HG02885 (cell line): ENCODE data around the gene PARN.

Experiments used
- ATAC-seq: cut with Tn5 transposase; IDR thresholded peaks from one replicate; pipeline ENCODE4 v1.9.1; 2021; ENCODE audit warnings: mild to moderate bottlenecking; ENCODE audit not compliant: unreplicated experiment, poor library complexity

The PARN gene

DNA sequence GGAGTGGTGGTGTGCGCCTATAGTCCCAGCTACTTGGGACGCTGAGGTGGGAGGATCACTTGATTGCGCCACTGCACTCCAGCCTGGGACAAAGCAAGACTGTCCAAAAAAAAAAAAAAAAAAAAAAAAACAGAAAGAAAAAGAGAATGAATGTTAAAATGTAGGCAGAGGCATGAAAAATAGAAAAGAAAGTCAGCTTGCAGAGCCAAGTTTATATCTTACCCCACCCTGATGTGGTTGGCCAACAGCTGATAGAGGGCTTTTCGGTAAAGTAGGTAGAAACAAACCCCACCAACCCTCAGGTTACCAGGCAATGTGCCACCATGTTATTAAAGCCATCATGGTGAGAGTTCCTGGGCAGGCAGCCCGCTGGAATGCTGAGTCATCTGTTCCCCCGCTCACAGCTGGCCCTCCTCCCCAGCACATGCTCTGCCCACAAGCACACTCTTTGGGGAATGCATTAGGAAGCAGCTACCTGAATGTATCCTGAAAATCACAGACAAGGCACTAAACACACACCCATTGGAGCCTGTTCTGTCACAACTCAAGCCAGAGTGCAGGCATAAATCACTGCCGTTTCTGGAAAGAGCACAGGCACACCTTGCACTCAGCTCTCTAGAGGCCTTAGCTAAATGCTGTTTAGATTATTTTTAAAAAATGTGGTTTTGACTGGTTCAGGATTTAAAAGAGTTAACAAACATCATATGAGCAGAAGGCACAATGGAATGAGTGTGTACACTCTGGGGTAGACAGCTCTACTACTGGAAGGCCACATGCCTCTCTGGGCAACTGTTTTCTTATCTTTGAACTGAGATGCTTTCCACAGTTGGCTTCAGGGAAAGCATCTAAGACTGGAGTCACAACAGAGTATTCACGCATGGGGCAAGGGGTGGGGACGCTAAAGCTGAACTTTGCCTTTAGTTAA lies 128.5 kb downstream of the PARN start:
- no peak for ATAC-seq

DNA sequence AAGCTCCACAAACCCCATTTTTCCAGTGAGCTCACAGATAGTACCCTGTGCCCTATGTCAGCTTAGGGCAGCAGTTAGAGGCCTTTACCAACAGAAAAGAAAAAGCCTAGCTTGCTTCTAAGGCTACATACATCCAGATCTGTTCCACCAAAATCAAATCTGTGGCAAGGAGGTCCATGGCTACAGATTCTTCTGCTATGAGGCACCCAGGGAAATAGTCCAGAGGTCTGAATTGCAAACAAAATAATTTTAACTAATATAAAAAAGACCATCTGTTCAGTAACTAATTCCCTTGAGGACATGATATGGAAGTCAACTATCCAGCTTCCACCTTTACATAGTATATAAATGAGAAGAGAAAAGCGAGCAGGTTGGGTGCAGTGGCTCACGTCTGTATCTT lies 129.3 kb downstream of the PARN start:
- ATAC-seq = no peak

DNA sequence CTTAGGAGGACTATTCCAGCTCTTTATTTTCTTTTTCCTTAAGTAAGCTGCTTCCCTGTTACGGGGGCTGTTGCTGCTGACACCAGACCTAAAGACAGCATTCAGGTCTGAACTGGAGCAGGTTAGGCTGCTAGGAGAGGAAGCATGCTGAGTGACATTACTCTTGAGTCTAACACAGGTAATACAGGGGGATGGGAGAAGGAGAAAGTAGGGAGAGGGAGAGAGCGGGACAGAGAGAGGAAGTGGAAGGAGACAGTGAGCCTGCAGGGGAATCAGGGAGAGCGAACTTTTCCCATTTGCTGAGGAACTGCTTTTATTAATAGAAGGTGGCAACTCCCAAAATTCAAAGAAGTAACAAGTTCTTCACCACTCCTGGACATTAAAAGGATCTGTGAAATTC lies 130.9 kb downstream of the PARN start:
- no peak for ATAC-seq

DNA sequence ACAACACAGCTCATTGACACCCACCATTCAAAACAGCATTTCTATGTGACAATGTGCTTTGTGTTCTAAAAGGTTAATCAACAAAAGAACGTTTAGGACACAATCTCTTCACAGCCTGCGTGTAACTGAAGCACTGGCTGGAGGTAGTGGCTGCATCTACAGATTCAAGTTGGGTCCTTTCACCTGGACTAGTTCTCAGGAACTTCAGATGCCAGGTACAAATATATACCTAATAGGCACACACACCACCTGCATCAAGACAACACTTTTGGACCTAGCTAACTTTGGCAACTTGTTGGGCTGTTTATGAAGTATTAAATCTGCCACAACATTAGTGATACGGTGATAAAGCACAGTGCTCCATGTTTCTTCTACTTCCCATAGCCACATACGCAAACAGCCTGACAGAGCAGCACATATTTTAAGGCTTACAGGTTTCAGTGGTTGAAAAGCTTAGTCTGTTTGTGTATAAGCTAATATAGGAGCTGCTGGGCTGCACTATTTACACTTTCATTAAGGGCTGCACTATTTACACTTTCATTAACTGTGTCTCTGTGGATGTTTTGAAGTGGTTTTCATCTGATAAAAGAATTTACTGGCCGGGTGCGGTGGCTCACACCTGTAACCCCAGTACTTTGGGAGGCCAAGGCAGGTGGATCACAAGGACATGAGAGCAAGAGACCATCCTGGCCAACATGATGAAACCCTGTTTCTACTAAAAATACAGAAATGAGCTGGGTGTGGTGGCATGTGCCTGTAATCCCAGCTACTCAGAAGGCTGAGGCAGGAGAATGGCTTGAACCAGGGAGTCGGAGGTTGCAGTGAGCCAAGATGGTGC lies 132.6 kb downstream of the PARN start:
- no peak for ATAC-seq

DNA sequence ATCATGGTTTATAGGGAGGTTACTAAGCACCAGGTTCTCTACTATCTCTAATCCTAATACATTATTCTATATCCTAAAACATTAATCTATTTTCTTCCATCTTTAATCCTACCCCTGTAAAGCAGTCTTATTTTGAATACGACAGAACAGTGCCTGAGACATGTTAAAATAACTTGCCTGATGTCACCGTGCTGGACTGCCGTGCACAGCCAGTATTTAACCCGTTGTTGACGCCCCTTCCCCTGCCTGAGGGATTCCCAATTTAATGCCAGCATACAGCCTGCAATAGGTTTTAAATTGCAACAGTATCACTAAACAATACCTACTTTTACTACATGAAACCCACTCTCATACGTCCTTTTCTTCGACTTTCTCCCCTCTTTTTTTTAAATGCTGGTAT lies 133.3 kb downstream of the PARN start:
- ATAC-seq = no peak

DNA sequence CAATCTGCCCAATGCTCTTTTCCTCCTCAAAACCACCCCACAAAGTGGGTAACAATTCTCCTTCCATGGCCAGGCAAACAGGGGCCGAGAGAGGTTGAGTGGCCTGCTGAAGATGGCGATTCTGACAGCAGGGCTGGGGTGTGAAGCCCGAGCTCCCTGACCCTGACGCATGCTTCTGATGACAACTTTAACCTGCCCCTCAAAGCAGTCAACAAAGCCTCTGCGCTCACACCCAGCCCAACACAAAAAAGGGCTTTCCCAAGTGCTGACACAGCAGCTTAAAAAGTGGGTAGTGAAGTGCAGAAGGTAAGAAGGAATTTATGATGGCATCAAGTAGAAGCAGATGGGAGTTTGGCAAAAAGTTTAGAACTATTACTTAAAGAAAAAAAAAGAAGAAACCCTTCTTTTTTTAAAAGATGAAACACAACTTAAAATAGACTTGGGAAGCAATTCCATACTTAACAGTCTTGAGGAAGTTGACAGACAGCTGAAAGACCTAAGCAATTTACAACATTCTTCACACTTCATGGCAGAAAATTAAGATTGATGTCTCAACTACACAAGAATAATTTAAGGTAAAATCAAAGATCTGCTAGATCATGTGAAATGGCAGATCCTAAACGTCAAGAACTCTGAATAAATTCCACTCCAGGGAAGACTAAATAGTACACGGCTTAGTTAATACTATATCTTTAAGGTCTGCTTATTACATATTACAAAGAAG lies 133.9 kb downstream of the PARN start:
- ATAC-seq = no peak

DNA sequence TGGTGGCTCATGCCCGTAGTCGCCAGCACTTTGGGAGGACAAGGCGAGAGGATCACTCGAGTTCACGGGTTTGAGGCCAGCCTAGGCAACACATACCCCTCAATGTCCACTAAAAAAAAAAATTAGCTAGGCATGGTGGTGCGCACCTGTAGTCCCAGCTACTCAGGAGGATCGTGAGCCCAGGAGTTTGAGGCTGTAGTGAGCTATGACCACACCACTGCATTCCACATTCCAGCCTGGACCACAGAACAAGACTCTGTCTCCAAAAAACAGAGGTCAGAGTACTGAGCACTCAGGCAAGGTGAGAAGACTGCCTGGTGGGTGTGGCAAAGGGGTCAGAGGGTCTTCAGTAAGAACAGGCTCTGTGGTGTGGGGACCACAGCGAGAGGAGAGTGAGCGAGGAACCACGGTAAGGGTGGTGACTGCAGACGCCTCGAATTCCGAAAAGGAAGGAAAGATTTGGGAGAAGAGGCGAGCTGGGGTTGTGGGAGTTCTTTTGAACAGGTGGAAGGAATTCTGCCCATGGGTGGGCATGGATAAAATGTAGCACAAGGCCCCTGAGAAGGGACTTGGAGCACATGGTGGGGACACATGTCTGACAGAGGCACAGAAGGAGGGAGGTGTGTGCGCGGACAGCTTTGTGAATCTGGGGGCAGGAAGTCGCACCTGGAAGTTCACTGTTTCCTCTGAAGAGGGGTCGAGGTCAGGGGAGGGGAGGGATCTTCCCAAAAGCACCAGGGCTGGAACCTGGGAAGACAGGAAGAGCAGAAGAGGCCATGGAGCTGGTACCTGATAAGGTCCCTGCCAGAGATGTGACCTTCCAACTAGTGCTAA lies 134.6 kb downstream of the PARN start:
- no peak for ATAC-seq

DNA sequence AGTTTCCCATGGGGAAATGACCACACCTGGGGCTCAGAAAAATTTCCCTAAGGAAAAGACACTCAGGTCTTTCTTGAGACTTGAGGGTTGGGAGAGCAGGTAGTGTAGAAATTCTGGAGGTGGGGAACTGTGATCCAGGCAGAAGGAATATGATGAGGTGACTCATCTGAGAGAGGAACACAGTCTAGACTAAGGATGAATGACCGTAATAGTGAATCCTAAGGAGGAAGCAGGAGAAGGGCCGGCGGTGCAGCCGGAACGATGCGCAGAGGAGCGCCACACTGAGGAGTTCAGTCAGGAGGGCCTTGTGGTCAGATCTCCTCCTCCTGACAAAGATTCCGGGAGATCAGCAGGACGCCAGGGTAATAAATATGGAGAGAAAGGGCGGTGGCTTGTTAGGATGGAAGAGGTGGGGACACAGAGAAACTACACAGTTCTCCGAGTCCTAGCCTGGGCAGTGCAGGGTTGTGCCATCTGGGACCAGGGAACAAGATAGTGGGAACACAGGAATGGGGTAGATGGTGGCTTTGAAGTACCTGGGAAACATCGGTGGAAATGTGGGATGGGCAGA lies 135.6 kb downstream of the PARN start:
- no peak for ATAC-seq

DNA sequence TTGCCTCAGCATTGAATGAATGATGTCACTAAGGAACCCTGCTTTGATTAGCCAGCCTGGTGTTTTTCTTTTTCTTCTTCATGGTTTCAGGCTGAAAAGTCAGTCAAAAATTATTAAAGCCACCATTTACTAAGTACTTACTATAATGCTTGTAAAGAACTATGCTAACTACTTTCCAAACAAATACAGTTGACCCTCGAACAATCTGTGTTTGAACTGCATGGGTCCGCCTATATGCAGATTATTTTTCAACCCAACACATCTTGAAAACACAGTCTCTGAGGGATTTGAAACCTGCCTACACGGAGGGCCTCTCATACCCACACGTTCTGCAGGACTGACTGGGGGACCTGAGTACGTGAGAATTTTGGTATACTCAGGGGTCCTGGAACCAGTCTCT lies 136.3 kb downstream of the PARN start:
- ATAC-seq = no peak

DNA sequence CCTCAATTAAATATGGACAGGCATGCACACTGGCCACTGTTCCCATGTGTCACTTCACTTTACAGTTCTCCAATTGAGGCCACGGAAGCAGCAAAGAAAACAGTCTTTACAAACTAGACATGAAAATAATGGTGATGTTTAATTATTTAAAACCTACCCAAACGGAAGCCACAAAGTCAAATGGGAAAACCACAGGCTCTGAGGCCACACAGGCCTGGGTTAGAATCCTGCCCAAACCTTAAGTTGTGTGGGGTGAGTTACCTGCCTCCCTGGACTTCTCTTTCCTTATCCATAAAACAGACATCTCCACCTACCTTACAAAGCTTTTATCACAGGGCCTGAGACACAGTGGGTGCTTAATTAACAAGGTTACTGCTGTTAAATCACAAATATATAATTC lies 137.4 kb downstream of the PARN start:
- no peak for ATAC-seq

DNA sequence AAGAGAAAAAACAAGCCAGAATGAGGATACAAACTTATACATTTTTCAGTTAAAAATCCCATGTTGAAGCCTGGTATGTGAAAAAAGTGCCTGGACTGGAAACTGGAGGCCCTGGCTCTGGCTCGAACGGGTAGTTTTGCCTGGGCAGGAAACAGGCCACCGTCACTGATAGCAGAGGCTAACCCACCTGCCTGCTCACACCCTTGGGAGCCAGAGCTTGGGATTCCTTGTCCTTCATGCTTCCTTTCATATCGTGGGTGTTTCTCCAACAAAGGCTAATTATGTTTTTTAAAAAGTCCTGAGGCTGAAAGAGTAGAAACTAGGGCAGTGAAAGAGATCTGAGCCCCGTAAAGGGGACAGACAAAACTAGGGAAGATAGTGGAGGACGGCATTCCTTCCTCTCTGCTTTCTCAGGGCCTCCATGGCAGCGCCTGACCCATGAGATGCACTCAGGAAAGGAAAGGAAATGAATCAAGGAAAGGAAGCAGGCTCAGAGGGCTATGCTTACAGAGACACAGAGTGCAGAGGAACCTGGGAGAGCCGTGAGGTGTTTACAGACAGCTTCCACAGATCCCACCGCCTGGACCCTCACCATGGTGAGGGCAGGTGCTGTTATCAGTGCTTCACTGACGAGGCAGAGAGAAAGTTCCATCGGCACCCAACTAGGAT lies 138.1 kb downstream of the PARN start:
- no peak for ATAC-seq

DNA sequence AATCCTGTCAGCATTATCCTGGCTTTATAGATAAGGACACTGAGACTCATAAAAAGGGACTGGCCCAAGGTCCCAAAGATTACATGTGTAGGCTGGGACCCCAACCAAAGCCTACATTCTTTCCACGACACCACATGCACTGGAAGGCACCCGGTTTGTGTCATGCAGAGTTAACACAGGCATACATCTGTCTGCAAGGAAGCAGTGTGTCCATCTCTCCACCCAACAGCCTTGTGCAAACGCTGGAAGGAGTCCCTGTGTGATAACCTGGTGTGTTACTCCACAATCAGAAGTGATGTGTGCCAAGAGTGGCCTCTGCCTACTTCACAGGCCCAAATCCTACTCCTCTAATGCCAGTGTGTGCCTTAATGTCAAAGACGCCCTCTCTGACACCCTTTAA lies 139.8 kb downstream of the PARN start:
- no peak for ATAC-seq

DNA sequence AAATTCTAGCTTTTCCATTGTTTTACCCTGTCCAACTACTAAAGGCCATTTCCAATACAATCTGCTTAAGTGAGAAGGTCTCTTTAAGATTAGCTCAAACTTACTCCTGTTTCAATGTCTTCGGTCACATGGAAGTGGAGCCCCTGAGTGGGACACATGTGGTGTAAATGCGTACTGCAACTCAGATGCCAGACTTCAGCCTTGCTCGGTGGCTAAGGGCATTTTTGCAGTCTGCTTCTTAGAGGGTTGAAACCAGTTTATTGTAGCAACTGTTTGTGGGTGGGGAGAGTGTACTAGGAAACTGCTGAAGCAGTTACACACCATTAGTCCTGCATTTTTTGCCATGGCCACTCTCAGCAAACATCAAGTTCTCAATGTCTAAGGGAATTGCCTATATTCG lies 140.6 kb downstream of the PARN start:
- no peak for ATAC-seq

DNA sequence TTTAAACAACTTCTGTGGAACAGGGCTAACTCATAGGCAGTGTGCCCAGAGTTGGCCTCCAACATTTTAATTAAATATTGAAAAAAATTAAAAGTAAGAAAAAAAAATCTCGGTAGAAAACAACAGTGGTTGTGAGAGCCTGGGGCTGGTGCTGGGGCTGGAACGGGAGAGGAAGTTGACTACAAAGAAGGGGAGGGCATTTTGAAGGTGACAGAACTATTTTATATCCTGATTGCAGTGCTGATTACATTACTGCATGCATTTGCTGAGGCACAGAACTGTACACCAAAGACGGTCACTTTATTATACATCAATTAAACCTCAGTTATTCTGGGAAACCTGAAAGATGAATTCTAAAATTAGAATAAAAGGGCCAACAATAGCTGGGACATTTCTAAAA lies 142.5 kb downstream of the PARN start:
- ATAC-seq = no peak

DNA sequence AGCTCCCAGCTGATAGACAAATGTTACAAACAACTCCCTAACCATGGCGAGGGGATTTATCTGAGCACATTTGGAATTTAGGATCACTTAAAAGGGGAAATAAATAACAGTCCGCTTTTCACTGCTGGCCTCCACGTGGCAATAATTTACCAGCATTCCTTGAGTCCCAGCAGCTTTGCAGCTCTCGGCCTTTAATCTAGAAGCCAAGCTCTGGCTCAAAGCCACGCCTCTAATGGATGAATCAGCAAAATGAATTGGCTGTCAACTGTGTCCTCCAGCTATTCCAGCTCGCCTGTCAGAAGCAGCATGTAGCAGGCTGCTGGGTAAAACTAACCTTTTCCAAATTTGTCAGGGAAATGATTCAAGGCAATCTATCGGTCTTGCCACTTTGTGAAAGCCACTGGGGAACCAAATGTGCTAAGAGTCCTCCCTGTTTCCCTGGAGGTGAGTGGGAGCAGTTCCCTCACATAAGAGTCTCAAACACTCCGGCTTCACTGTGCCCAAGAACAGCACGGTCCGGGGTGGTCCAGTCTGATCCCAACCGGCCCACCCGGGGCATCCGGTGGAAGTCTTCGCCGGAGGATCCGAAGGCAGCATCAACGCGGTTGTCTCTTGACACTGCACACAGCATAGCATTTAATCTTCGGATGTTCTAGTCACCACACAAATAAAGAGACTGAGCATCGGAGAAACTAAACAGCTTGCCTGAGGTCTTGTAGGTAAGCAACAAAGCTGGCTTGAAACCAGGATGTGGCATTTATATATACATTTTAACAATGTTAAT lies 143.3 kb downstream of the PARN start:
- ATAC-seq = no peak

DNA sequence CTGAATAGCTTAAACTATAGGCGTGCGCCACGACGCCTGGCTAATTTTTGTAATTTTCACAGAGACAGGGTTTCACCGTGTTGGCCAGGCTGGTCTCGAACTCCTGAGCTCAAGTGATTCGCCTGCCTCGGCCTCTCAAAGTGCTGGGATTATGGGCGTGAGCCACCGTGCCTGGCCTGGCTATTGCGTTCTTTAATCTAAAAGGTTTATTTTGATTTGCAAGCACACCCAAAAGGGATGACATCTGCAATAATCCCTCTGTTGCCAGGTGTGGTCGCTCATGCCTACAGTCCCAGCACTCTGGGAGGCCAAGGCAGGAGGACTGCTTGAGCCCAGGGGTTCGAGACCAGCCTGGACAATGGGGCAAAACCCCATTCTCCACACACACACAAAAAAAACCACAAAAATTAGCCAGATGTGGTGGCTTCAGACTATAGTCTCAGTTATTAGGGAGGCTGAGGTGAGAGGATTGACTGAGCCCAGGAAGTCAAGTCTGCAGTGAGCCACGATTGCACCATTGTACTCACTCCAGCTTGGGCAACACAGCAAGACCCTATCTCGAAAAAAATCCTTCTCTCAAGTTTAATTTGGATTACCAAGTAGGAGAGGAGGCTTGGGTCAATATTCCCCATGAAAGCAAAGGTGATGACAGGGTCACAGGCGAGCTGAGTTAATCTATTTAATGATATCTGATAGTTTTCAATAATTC lies 144.1 kb downstream of the PARN start:
- no peak for ATAC-seq

DNA sequence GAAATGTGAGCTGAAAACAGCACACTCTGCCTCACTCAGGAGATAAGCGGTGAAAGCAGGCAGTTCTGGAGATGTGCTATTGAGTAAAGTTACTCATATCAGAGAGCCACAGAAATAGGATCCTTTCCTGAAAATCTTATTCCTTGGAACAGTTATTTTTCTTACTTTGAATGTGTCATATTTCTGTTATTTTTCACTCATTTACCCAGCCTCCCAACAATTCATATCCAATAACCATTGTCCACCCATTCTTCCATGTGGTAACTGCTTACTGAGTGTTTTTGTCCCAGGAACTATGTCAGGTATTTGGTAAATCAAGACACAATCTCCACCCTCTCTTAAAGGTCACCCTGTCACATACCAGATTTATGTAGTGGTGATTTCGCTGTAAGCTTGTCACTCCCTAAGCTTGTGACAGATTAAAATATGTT lies 144.9 kb downstream of the PARN start:
- ATAC-seq = no peak
